K562 (cell line): ENCODE data around the gene QRICH1. TPM values are rescaled to one million over a fixed set of nuclear protein-coding genes. Genes with fewer than 3 reads are reported as not detected.
A peak's percentile ranks its signal among the peaks of the same experiment; 100 is the strongest.

Experiments
- CBX5 ChIP-seq: IDR thresholded peaks from 2 replicates; pipeline ENCODE4 v1.6.1; 2014; ENCODE audit warnings: low read depth, borderline replicate concordance
- CBX8 ChIP-seq: fragments of 200-600 bp; sonication (generic); IDR thresholded peaks from 2 replicates; pipeline ENCODE4 v1.6.1; 2012; ENCODE audit warnings: borderline replicate concordance, mixed run types, low read depth, mild to moderate bottlenecking, moderate library complexity, mixed read lengths, low read length, control low read depth, inconsistent platforms; ENCODE audit not compliant: poor library complexity, severe bottlenecking; ENCODE audit errors: extremely low read depth
- ELF1 ChIP-seq: fragments of 200-800 bp; sonication (Bioruptor generic); IDR thresholded peaks from 2 replicates; pipeline ENCODE4 v1.6.1; 2016; ENCODE audit warnings: missing genetic modification characterization, missing compliant biosample characterization
- ELF4 ChIP-seq: fragments of 450-650 bp; formaldehyde crosslinking; IDR thresholded peaks from 2 replicates; pipeline ENCODE4 v1.4.0; 2022; ENCODE audit warnings: missing genetic modification characterization
- ETS2 ChIP-seq: IDR thresholded peaks from 2 replicates; pipeline ENCODE4 v1.6.1; 2016; ENCODE audit warnings: borderline replicate concordance, missing genetic modification characterization, mild to moderate bottlenecking, moderate library complexity, missing compliant biosample characterization; ENCODE audit not compliant: poor library complexity, severe bottlenecking
- GATA2 ChIP-seq: sonication (generic); formaldehyde crosslinking; IDR thresholded peaks from 2 replicates; pipeline ENCODE4 v1.4.0; 2020; ENCODE audit warnings: mild to moderate bottlenecking, missing genetic modification reagents
- GATAD2A ChIP-seq: fragments of 450-650 bp; IDR thresholded peaks from 2 replicates; pipeline ENCODE4 v1.6.1; 2017
- IRF2 ChIP-seq: sonication (generic); formaldehyde crosslinking; IDR thresholded peaks from 2 replicates; pipeline ENCODE4 v1.8.1; 2022; ENCODE audit warnings: mild to moderate bottlenecking, missing genetic modification reagents
- KLF16 ChIP-seq: IDR thresholded peaks from 2 replicates; pipeline ENCODE4 v1.6.1; 2016; ENCODE audit warnings: antibody characterized with exemption
- LCOR ChIP-seq: sonication (generic); formaldehyde crosslinking; IDR thresholded peaks from 2 replicates; pipeline ENCODE4 v1.8.0; 2022; ENCODE audit warnings: mild to moderate bottlenecking, missing genetic modification reagents
- NEUROD1 ChIP-seq: fragments of 150-350 bp; IDR thresholded peaks from 2 replicates; pipeline ENCODE4 v1.6.1; 2014; ENCODE audit warnings: borderline replicate concordance, low read length, low read depth; ENCODE audit not compliant: partially characterized antibody
- POLR2A ChIP-seq: fragments of 450-650 bp; conservative IDR thresholded peaks from 2 replicates; pipeline ENCODE4 v1.6.1; 2016
- POLR2AphosphoS2 ChIP-seq: IDR thresholded peaks from 2 replicates; pipeline ENCODE4 v1.6.1; 2012; ENCODE audit warnings: low read length, improper control_type of control experiment
- RBM39 ChIP-seq: fragments of 200-400 bp; formaldehyde crosslinking; optimal IDR thresholded peaks from 2 replicates; pipeline ENCODE3; 2018; ENCODE audit warnings: low read depth, low read length
- SIRT6 ChIP-seq: IDR thresholded peaks from one replicate; pipeline ENCODE4 v1.6.1; 2012; ENCODE audit warnings: low read depth, mild to moderate bottlenecking, control low read depth, inconsistent platforms, low read length, moderate library complexity
- SNRNP70 ChIP-seq: fragments of 200-400 bp; formaldehyde crosslinking; optimal IDR thresholded peaks from 2 replicates; pipeline ENCODE3; 2017; ENCODE audit warnings: low read depth, low read length
- SOX6 ChIP-seq: fragments of 450-650 bp; IDR thresholded peaks from 2 replicates; pipeline ENCODE4 v1.6.1; 2014; ENCODE audit warnings: mild to moderate bottlenecking
- ZFP30 ChIP-seq: fragments of 250-450 bp; sonication (Bioruptor Pico); IDR thresholded peaks from 2 replicates; pipeline ENCODE4 v1.8.0; 2022; ENCODE audit warnings: moderate library complexity, mild to moderate bottlenecking, inconsistent platforms, borderline replicate concordance
- ZKSCAN1 ChIP-seq: fragments of 150-350 bp; IDR thresholded peaks from 2 replicates; pipeline ENCODE4 v1.6.1; 2016; ENCODE audit warnings: low read depth, low read length
- polyA plus RNA-seq, 8 experiments: library from polyadenylated mRNA; depleted of rRNA in 4 of 8; stranded (reverse) in 5 of 8; unstranded in 3 of 8; fragments of >200 nt; fragmentation: Nextera tagmentation in 2 of 8; fragmentation: Illumina TruSeq in 1 of 8; extraction: Ambion mirVana in 2 of 8; extraction: Trizol in 1 of 8; gene quantifications; 2 replicates each; pipeline versions ENCODE4 v1.2.1 to v1.2.3, GENCODE V29; 2011 to 2014; ENCODE audit warnings: inconsistent platforms in 1 of 8, missing spikeins in 1 of 8
- total RNA-seq, 7 experiments: library from RNA; depleted of rRNA in 6 of 7; stranded (reverse); fragments of >200 nt in 6 of 7; fragmentation: Illumina TruSeq in 2 of 7; extraction: Trizol in 2 of 7; gene quantifications; 2 replicates each; pipeline versions ENCODE4 v1.2.1 to v1.2.3, GENCODE V29; 2011 to 2021; ENCODE audit warnings: low replicate concordance in 1 of 7
- TF ChIP-seq, protein P1 (sequence below), 2 experiments: fragments of 150-350 bp in 1 of 2; IDR thresholded peaks; 2 replicates each; pipeline ENCODE4 v1.6.1; 2012 to 2016; ENCODE audit warnings: low read depth in 2 of 2, low read length in 2 of 2, mild to moderate bottlenecking in 1 of 2, moderate library complexity in 1 of 2
- TF ChIP-seq, protein P2 (sequence below): fragments of 250-450 bp; sonication (Bioruptor Pico); IDR thresholded peaks from 2 replicates; pipeline ENCODE4 v1.5.0; 2021
- TF ChIP-seq, protein P3 (sequence below): fragments of 450-650 bp; formaldehyde crosslinking; IDR thresholded peaks from 2 replicates; pipeline ENCODE4 v1.4.0; 2020; ENCODE audit warnings: mild to moderate bottlenecking, moderate library complexity
- TF ChIP-seq, protein P4 (sequence below), 2 experiments: fragments of 250-450 bp in 1 of 2; fragments of 450-650 bp in 1 of 2; sonication (Bioruptor Pico) in 1 of 2; IDR thresholded peaks; 2 replicates each; pipeline versions ENCODE4 v1.6.1 to v1.8.0; 2016 to 2021; ENCODE audit warnings: mild to moderate bottlenecking in 2 of 2, moderate library complexity in 2 of 2, missing compliant biosample characterization in 1 of 2, missing genetic modification characterization in 1 of 2

Gene QRICH1
- total and polyA plus RNA-seq, 9 of the 15 experiments (the other 6 are each of a cell fraction or from before 2014, with no cell fraction given) = 20.1 to 99.2 (median 56.7) TPM

DNA sequence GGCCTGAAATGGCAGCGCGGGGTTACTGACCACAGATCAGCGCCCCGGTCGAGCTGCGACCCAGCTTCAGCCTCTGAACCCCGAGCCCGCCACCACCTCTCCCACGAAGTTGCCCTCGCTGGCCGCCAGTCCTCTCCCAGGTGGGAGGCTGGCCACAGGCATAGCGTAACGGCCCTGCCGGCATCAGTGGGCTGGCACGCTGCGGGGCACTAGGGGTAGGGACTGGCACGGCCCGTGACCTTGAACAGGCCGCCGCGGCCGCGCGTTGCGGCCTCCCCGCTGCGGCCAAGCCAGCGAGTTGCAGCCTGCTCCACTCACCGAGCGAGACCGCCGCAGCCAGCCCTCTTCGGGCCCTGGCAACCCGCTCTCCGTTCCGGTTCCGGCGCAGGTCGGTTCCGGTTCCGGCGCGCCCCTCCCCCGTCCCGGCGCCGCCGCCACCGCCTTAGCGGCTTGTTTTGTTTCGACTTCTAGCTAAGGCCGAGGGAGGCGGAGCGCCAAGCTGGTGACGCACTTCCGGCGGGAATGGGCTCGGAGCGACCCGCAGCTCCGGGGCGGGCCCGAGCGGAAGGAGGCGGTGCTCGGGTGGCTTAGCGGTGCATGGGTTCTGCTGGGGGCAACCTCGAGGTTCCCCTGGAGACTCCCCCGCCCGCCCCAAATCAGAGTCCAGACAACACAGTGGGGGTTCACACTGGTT lies 26.7 kb upstream of the QRICH1 start, which contains the start of gene USP19 (continued):
- TF ChIP-seq, protein P1, sequence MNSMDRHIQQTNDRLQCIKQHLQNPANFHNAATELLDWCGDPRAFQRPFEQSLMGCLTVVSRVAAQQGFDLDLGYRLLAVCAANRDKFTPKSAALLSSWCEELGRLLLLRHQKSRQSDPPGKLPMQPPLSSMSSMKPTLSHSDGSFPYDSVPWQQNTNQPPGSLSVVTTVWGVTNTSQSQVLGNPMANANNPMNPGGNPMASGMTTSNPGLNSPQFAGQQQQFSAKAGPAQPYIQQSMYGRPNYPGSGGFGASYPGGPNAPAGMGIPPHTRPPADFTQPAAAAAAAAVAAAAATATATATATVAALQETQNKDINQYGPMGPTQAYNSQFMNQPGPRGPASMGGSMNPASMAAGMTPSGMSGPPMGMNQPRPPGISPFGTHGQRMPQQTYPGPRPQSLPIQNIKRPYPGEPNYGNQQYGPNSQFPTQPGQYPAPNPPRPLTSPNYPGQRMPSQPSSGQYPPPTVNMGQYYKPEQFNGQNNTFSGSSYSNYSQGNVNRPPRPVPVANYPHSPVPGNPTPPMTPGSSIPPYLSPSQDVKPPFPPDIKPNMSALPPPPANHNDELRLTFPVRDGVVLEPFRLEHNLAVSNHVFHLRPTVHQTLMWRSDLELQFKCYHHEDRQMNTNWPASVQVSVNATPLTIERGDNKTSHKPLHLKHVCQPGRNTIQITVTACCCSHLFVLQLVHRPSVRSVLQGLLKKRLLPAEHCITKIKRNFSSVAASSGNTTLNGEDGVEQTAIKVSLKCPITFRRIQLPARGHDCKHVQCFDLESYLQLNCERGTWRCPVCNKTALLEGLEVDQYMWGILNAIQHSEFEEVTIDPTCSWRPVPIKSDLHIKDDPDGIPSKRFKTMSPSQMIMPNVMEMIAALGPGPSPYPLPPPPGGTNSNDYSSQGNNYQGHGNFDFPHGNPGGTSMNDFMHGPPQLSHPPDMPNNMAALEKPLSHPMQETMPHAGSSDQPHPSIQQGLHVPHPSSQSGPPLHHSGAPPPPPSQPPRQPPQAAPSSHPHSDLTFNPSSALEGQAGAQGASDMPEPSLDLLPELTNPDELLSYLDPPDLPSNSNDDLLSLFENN (IDR thresholded peaks at IDR 0.05; ENCODE audit: low read depth in 2 of 2, low read length in 2 of 2) = no peak
- TF ChIP-seq GATAD2A (no peak), ELF1 (tag) (peak; percentile 82), ZFP30 (CRISPR knock-in tag) (no peak), ELF4 (CRISPR knock-in tag) (no peak), POLR2AphosphoS2 (no peak), GATA2 (no peak), ETS2 (no peak), CBX5 (no peak), IRF2 (CRISPR knock-in tag) (no peak), ZKSCAN1 (no peak), KLF16 (no peak), NEUROD1 (no peak), SNRNP70 (no peak), SIRT6 (no peak), LCOR (CRISPR knock-in tag) (no peak), CBX8 (no peak), POLR2A (peak; percentile 85), SOX6 (no peak), RBM39 (no peak)
- TF ChIP-seq, protein P2, sequence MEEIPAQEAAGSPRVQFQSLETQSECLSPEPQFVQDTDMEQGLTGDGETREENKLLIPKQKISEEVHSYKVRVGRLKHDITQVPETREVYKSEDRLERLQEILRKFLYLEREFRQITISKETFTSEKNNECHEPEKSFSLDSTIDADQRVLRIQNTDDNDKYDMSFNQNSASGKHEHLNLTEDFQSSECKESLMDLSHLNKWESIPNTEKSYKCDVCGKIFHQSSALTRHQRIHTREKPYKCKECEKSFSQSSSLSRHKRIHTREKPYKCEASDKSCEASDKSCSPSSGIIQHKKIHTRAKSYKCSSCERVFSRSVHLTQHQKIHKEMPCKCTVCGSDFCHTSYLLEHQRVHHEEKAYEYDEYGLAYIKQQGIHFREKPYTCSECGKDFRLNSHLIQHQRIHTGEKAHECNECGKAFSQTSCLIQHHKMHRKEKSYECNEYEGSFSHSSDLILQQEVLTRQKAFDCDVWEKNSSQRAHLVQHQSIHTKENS (CRISPR knock-in tag) = no peak
- TF ChIP-seq, protein P3, sequence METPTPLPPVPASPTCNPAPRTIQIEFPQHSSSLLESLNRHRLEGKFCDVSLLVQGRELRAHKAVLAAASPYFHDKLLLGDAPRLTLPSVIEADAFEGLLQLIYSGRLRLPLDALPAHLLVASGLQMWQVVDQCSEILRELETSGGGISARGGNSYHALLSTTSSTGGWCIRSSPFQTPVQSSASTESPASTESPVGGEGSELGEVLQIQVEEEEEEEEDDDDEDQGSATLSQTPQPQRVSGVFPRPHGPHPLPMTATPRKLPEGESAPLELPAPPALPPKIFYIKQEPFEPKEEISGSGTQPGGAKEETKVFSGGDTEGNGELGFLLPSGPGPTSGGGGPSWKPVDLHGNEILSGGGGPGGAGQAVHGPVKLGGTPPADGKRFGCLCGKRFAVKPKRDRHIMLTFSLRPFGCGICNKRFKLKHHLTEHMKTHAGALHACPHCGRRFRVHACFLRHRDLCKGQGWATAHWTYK = peak; percentile 52; the same call in 1 of the 2 replicates
- TF ChIP-seq, protein P4, sequence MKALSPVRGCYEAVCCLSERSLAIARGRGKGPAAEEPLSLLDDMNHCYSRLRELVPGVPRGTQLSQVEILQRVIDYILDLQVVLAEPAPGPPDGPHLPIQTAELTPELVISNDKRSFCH (CRISPR knock-in tag; IDR thresholded peaks at IDR 0.05) = no peak
- TF ChIP-seq, protein P4 (tag; IDR thresholded peaks at IDR 0.05) = no peak
